OCI-LY1 (cell line): ENCODE data around the gene CFAP251.

Experiments used
- H2AFZ ChIP-seq: fragments of 200-600 bp; sonication (generic), shearing (Covaris generic); 2 replicates; pipeline ENCODE4 v1.6.0; 2014; ENCODE audit warnings: antibody characterized with exemption, mild to moderate bottlenecking, low read length
- H3F3A ChIP-seq: fragments of 200-600 bp; sonication (generic), shearing (Covaris generic); 2 replicates; pipeline ENCODE4 v1.6.0; 2014; ENCODE audit warnings: mild to moderate bottlenecking, antibody characterized with exemption, low read length, moderate library complexity; ENCODE audit not compliant: insufficient read depth
- H3K27ac ChIP-seq: fragments of 200-600 bp; sonication (generic); 2 replicates; pipeline ENCODE4 v1.5.1; 2014; ENCODE audit warnings: low read length, mixed run types, mild to moderate bottlenecking, low read depth; ENCODE audit not compliant: poor library complexity, severe bottlenecking
- H3K27me3 ChIP-seq: fragments of 200-600 bp; sonication (generic); 2 replicates; pipeline ENCODE4 v1.6.0; 2014; ENCODE audit warnings: antibody characterized with exemption, mild to moderate bottlenecking, low read length, moderate library complexity; ENCODE audit not compliant: insufficient read depth
- H3K36me3 ChIP-seq: fragments of 200-600 bp; sonication (generic); 2 replicates; pipeline ENCODE4 v1.6.1; 2014; ENCODE audit warnings: mild to moderate bottlenecking, antibody characterized with exemption, low read length, moderate library complexity, mixed read lengths; ENCODE audit not compliant: insufficient read depth
- H3K4me1 ChIP-seq: fragments of 200-600 bp; sonication (generic); 2 replicates; pipeline ENCODE4 v1.5.1; 2014; ENCODE audit warnings: mild to moderate bottlenecking, low read length, moderate library complexity; ENCODE audit not compliant: insufficient read depth, severe bottlenecking
- H3K4me2 ChIP-seq: fragments of 200-600 bp; sonication (generic), shearing (Covaris generic); 2 replicates; pipeline ENCODE4 v1.6.1; 2014; ENCODE audit warnings: low read length
- H3K4me3 ChIP-seq: fragments of 200-600 bp; sonication (generic); 2 replicates; pipeline ENCODE4 v1.5.1; 2014; ENCODE audit warnings: low read length, low read depth, mild to moderate bottlenecking, mixed read lengths; ENCODE audit not compliant: poor library complexity, severe bottlenecking
- H3K79me2 ChIP-seq: fragments of 200-600 bp; shearing (Covaris generic); 2 replicates; pipeline ENCODE4 v1.6.1; 2016; ENCODE audit warnings: mixed run types, low read length, mixed read lengths; ENCODE audit not compliant: insufficient read depth
- H3K9ac ChIP-seq: fragments of 200-600 bp; sonication (generic), shearing (Covaris generic); 2 replicates; pipeline ENCODE4 v1.6.1; 2014; ENCODE audit warnings: mild to moderate bottlenecking, low read length, mixed read lengths
- H3K9me2 ChIP-seq: fragments of 200-600 bp; sonication (generic), shearing (Covaris generic); 2 replicates; pipeline ENCODE4 v1.6.1; 2014; ENCODE audit warnings: low read depth, mild to moderate bottlenecking, low read length, mixed read lengths
- H3K9me3 ChIP-seq: fragments of 200-600 bp; shearing (Covaris generic); 2 replicates; pipeline ENCODE4 v1.6.1; 2014; ENCODE audit warnings: low read length, mixed read lengths
- H4K20me1 ChIP-seq: fragments of 200-600 bp; sonication (generic), shearing (Covaris generic); 2 replicates; pipeline ENCODE4 v1.6.0; 2016; ENCODE audit warnings: mild to moderate bottlenecking, low read length; ENCODE audit not compliant: insufficient read depth
- CTCF ChIP-seq: fragments of 200-600 bp; sonication (generic), shearing (Covaris generic); IDR thresholded peaks from 2 replicates; pipeline ENCODE4 v1.5.1; 2017; ENCODE audit warnings: mild to moderate bottlenecking, antibody characterized with exemption, low read length, moderate library complexity, mixed read lengths
- EZH2 ChIP-seq: fragments of 200-600 bp; sonication (generic), shearing (Covaris generic); IDR thresholded peaks from 2 replicates; pipeline ENCODE4 v1.8.0; 2017; ENCODE audit warnings: borderline replicate concordance, mixed run types, mild to moderate bottlenecking, antibody characterized with exemption, low read length, moderate library complexity, mixed read lengths

CFAP251 gene

DNA sequence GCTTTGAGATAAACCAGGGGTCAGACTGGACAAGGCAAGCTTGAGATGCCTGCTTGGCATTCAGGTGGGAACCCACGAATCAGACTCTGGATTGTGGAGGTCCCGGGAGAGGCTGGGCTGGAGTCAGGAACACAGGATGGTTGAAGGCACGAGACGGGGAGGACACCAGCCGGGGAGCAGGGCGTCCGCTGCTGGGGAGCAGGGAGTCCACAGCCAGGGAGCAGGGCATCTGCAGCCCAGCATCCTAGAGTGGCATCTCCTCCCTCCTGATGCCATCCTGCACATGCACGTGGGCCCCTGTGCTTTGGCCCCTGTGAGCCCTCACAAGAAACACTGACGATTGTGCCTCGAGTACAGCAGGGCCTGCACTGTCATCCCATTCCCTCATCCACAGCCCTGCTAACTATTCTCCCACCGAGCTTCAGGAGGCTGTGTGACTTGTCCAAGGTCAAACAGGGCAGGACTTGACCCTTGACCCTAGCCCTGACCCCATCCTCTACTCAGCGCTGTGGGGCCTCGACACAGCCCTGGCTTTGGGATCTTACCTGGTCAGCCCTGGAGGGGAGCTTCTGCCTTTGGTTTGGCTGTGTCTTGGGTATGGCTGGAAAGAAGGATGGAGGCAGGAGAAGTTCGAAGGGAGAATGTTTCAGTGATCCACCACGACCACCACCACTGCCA lies 45.1 kb downstream of the CFAP251 start:
- H3K4me3 ChIP-seq = no peak overlapping the region
- no peak overlapping the region for H3K27ac ChIP-seq
- no peak for TF ChIP-seq EZH2
- no peak for TF ChIP-seq CTCF

DNA sequence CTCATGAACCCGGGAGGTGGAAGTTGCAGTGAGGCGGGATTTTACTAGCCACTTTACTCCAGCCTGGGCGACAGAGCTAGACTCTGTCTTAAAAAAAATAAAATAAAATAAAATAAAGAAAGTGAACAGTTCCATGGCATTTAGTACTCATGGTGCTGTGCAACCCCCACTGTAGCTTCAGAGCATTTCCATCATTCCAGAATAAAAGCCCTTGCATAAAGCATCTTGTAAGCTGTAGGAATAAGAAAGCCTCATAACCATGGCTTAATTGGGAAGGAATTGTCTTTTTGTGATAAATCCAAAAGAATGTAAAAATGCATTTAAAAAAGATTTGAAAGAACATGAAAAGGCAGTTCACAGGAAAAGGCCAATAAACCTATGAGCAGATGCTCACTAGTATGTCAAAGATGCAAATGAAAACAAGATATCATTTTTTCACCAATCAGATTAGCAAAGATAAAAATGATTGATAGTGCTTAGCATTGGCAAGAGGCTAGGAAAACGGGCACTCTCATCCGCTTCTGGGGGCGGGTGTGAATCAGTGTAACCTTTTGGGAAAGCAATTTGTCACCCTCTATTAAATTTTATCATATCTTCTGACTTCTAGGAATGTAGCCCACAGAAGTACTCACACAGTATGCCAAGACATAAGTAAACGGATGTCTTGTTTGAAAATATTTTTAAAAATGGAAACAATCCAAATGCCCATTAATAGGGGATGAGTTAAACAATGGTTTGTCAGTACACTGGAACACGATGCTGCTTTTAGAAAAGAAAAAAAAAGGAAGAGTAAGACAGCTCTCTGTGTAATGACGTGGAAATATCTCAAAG lies 46.6 kb downstream of the CFAP251 start:
- H3K4me3 ChIP-seq = no peak overlapping the region
- peaks cover 12% of the 10 kb centered on the region for H3K4me1 ChIP-seq
- H3K9me2 ChIP-seq = no peaks in the 10 kb centered on the region
- no peak overlapping the region for H3K27ac ChIP-seq
- no peak overlapping the region for H3K4me2 ChIP-seq
- TF ChIP-seq CTCF (no peak), EZH2 (no peak)
- H3K9me3 ChIP-seq = no peaks in the 10 kb centered on the region
- H4K20me1 ChIP-seq = no peaks in the 10 kb centered on the region
- no peaks in the 10 kb centered on the region for H3F3A ChIP-seq
- H3K9ac ChIP-seq = no peak overlapping the region
- H3K27me3 ChIP-seq = no peaks in the 10 kb centered on the region
- no peak overlapping the region for H2AFZ ChIP-seq
- H3K79me2 ChIP-seq = no peaks in the 10 kb centered on the region
- H3K36me3 ChIP-seq = peaks cover 13% of the 10 kb centered on the region

More for the DNA sequence above, 45.1 kb downstream of the CFAP251 start:
- H3K27me3 ChIP-seq = no peaks in the 10 kb centered on the region
- H3K36me3 ChIP-seq = peaks cover 13% of the 10 kb centered on the region
- peaks cover 3% of the 10 kb centered on the region for H3K4me1 ChIP-seq
- no peak overlapping the region for H2AFZ ChIP-seq
- no peak overlapping the region for H3K9ac ChIP-seq
- no peaks in the 10 kb centered on the region for H3K9me2 ChIP-seq
- H3K9me3 ChIP-seq = no peaks in the 10 kb centered on the region
- H4K20me1 ChIP-seq = no peaks in the 10 kb centered on the region
- no peak overlapping the region for H3K4me2 ChIP-seq
- H3K79me2 ChIP-seq = no peaks in the 10 kb centered on the region
- no peaks in the 10 kb centered on the region for H3F3A ChIP-seq

- H2AFZ ChIP-seq = no peak overlapping the region
- no peaks in the 10 kb centered on the region for H3K27me3 ChIP-seq
- H3K79me2 ChIP-seq = no peaks in the 10 kb centered on the region
- H3K9me2 ChIP-seq = no peaks in the 10 kb centered on the region
- no peak overlapping the region for H3K4me3 ChIP-seq
- no peaks in the 10 kb centered on the region for H4K20me1 ChIP-seq
- H3K4me2 ChIP-seq = no peak overlapping the region
- TF ChIP-seq CTCF = no peak
- TF ChIP-seq EZH2 = no peak
- no peak overlapping the region for H3K27ac ChIP-seq
- peaks cover 12% of the 10 kb centered on the region for H3K4me1 ChIP-seq
- H3F3A ChIP-seq = no peaks in the 10 kb centered on the region
- peaks cover 8% of the 10 kb centered on the region for H3K36me3 ChIP-seq
- no peaks in the 10 kb centered on the region for H3K9me3 ChIP-seq
- no peak overlapping the region for H3K9ac ChIP-seq
Measured at GRCh38 chr12:121966959-121967358, 48.6 kb downstream of the CFAP251 start.
